Activated CD8-positive, alpha-beta memory T cell treated with anti-CD3 and anti-CD28 coated beads, Interleukin-2, amount 10 ng/mL, durations not matched to agents 7 days and 5 days (primary cell): ENCODE measurements around the gene CFAP70. TPM values are rescaled to one million over a fixed set of nuclear protein-coding genes. Genes with fewer than 3 reads are reported as not detected.
"Not testable (repeated sequence)": the region's sequence is repeated elsewhere in the genome, so short reads cannot be mapped to it uniquely, and the experiment has no call there.

Source experiments
- ATAC-seq: fragments of 150-1000 bp; cut with Tn5 transposase; one replicate; pipeline ENCODE4 v1.10.0; 2021; ENCODE audit warnings: moderate library complexity
- CTCF ChIA-PET: fragments of 350-600 bp; sonication (Branson Sonifier 250); formaldehyde crosslinking; loops from one replicate; lab custom pipeline; 2021; ENCODE audit warnings: antibody characterized with exemption; lab: Charles Lee
- DNase-seq: peaks from one replicate; pipeline ENCODE4 v3.0.0-alpha.2; 2020
- H3K27ac Mint-ChIP-seq: one replicate; pipeline ENCODE4 v1.8.0; 2021; ENCODE audit warnings: mild to moderate bottlenecking, mixed read lengths
- H3K27me3 Mint-ChIP-seq: one replicate; pipeline ENCODE4 v1.8.0; 2021; ENCODE audit warnings: mixed read lengths
- H3K36me3 Mint-ChIP-seq: one replicate; pipeline ENCODE4 v1.8.0; 2021; ENCODE audit warnings: mild to moderate bottlenecking, mixed read lengths
- H3K4me1 Mint-ChIP-seq: one replicate; pipeline ENCODE4 v1.8.0; 2021; ENCODE audit warnings: mixed read lengths
- H3K4me3 Mint-ChIP-seq: one replicate; pipeline ENCODE4 v1.8.0; 2021; ENCODE audit warnings: mild to moderate bottlenecking, moderate library complexity, mixed read lengths
- H3K9me3 Mint-ChIP-seq: one replicate; pipeline ENCODE4 v1.8.0; 2022; ENCODE audit warnings: low read depth, mixed read lengths
- total RNA-seq, 2 experiments: library from RNA; stranded (reverse); gene quantifications; one replicate each; pipeline ENCODE4 v1.2.3, GENCODE V29; 2021

The CFAP70 gene
- total RNA-seq, 2 experiments from 2014 or later, result 0.38 to 0.80 TPM

DNA sequence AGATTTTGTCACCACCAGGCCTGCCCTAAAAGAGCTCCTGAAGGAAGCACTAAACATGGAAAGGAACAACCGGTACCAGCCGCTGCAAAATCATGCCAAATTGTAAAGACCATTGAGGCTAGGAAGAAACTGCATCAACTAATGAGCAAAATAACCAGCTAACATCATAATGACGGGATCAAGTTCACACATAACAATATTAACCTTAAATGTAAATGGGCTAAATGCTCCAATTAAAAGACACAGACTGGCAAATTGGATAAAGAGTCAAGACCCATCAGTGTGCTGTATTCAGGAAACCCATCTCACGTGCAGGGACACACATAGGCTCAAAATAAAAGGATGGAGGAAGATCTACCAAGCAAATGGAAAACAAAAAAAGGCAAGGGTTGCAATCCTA lies 33.4 kb downstream of the CFAP70 start:
- CTCF ChIA-PET, H3K9me3 Mint-ChIP-seq, H3K36me3 Mint-ChIP-seq, DNase-seq, H3K27me3 Mint-ChIP-seq, H3K4me1 Mint-ChIP-seq, ATAC-seq, H3K27ac Mint-ChIP-seq, H3K4me3 Mint-ChIP-seq: not testable (repeated sequence)

DNA sequence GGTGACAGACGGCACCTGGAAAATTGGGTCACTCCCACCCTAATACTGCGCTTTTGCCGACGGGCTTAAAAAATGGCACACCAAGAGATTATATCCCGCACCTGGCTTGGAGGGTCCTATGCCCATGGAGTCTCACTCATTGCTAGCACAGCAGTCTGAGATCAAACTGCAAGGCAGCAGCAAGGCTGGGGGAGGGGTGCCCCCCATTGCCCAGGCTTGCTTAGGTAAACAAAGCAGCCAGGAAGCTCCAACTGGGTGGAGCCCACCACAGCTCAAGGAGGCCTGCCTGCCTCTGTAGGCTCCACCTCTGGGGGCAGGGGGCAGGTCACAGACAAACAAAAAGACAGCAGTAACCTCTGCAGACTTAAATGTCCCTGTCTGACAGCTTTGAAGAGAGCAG lies 35.1 kb downstream of the CFAP70 start:
- ATAC-seq, H3K36me3 Mint-ChIP-seq, CTCF ChIA-PET, DNase-seq, H3K27me3 Mint-ChIP-seq, H3K27ac Mint-ChIP-seq, H3K4me3 Mint-ChIP-seq, H3K9me3 Mint-ChIP-seq, H3K4me1 Mint-ChIP-seq: not testable (repeated sequence)

DNA sequence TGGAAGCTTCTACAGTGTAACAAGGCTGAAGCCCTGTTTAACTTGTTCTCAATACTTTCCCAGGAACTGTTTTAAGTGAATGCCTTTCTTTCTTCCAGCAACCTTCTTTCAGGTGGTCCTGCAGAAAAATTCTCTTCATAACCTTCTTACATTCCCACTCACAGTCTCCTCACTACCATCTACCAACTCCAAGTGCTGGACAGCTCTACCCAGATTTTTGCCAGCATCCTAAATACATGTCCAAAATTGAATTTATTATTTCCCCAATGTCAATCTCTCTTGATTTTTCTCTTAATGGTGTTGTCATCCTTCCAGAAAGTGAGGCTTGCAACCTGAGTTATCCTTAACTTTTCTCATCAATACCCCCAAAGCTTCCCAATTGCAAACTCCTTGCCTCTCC lies 48.2 kb downstream of the CFAP70 start:
- Mint-ChIP-seq H3K27me3 (peaks cover 5% of the 10 kb centered on the region), H3K27ac (no peak overlapping the region), H3K4me3 (no peak overlapping the region), H3K36me3 (peaks cover 9% of the 10 kb centered on the region), H3K9me3 (peaks cover 12% of the 10 kb centered on the region), H3K4me1 (no peaks in the 10 kb centered on the region)
- DNase-seq (no peak), ATAC-seq (no peak)
- CTCF ChIA-PET, result no interaction called here

DNA sequence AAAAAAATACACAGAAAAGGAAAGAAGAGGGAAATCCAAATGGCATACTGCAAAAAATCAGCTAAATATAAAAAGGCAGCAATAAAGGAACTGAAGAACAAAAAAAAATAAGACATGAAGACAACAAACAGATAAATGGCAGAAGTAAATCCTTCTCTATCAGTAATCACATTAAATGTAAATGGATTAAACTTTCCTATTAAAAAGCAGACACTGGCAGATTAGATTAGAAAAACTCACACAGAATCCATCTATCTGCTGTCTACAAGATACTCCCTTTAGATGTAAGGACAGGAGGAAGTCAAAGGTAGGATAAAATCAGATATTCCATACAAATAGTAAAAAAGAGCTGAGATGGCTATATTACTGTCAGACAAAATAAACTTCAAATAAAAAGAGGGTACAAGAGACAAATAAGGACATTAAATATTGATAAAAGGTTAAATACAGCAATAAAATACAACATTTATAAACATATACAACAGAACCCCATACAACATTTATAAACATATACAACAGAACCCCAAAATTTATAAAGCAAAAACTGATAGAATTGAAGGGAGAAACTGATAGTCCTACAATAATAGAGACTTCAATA lies 51.4 kb downstream of the CFAP70 start:
- CTCF ChIA-PET, result no interaction called here
- Mint-ChIP-seq H3K4me3 (no peak overlapping the region), H3K36me3 (peaks cover 9% of the 10 kb centered on the region), H3K4me1 (no peaks in the 10 kb centered on the region), H3K27me3 (peaks cover 5% of the 10 kb centered on the region), H3K9me3 (peaks cover 14% of the 10 kb centered on the region), H3K27ac (no peak overlapping the region)
- ATAC-seq, result no peak
- no peak for DNase-seq

DNA sequence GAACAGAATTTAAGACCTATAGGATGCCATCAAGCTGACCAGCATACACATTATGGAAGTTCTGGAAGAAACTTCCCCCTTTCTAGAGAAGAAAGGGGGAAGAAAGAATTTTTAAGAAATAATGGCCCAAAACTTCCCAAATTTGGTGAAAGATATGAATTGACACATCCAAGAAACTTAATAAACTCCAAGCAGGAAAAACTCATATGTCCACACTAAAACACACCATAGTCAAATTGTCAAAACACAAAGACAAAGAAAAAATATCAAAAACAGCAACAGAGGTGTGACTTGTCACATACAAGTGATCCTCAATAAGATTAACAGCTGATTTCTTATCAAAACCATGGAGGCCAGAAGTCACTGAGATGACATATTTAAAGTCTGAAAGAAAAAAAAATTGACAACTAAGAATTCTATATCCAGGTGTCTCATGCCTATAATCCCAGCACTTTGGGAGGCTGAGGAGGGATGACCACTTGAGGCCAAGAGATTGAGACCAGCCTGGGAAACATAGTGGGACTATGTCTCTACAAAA lies 52.4 kb downstream of the CFAP70 start:
- DNase-seq (no peak), ATAC-seq (no peak)
- peaks cover 14% of the 10 kb centered on the region for H3K9me3 Mint-ChIP-seq
- H3K4me3 Mint-ChIP-seq, result no peak overlapping the region
- H3K36me3 Mint-ChIP-seq, result peaks cover 9% of the 10 kb centered on the region
- H3K27me3 Mint-ChIP-seq, result peaks cover 5% of the 10 kb centered on the region
- H3K27ac Mint-ChIP-seq, result no peak overlapping the region
- CTCF ChIA-PET, result no interaction called here
- H3K4me1 Mint-ChIP-seq, result no peaks in the 10 kb centered on the region

DNA sequence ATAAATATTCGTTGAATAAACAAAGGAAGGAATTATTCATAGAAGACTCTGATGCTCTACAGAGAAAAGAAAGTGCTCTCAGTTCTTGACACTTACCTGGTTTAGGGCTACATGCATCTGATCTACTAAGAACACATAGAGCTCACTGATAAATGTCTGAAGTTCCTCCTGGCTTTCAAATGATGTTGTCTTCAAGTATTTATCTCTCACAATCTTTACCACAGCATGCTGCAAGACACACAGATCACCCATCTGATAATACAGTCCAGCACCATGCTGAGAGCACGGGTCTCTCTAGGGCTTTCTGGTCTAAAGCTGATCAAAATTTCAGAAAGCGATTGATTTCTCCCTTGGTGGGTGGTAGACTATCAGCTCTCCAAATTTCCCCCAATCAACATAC lies 61.7 kb downstream of the CFAP70 start:
- Mint-ChIP-seq H3K36me3 (peaks cover 2% of the 10 kb centered on the region), H3K9me3 (no peaks in the 10 kb centered on the region), H3K4me1 (peaks cover 10% of the 10 kb centered on the region), H3K27me3 (peaks cover 4% of the 10 kb centered on the region), H3K4me3 (no peak overlapping the region), H3K27ac (no peak overlapping the region)
- peak; percentile 45 for ATAC-seq
- CTCF ChIA-PET, result interaction anchor here (1.0 kb wide), 1 partner anchor 14 kb away, joined by 3 read pairs; no protein-coding TSS in a partner anchor
- DNase-seq, result no peak

DNA sequence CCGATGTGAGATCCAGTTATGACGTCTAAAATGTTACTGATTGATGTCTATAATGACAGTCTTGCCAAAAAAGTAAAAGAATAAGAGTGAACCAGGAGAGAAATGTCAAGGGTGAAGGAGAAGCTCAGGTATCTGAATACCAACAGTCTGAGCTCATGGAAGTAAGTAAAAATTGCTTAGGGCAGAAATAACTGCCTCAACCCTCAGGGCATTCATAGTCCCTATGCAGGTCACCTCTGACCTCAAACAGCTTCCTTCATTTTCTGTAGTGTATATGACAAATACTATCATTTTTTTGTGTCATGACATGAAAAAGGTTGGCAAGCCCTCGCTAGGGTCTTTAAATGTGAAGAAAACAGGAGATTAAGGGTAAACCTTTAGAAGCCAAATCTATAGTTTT lies 65.2 kb downstream of the CFAP70 start:
- CTCF ChIA-PET, result no interaction called here
- H3K4me3 Mint-ChIP-seq, result no peak overlapping the region
- peaks cover 6% of the 10 kb centered on the region for H3K9me3 Mint-ChIP-seq
- H3K4me1 Mint-ChIP-seq, result peaks cover 10% of the 10 kb centered on the region
- peaks cover 4% of the 10 kb centered on the region for H3K27me3 Mint-ChIP-seq
- no peak overlapping the region for H3K27ac Mint-ChIP-seq
- peaks cover 3% of the 10 kb centered on the region for H3K36me3 Mint-ChIP-seq
- no peak for DNase-seq
- ATAC-seq, result no peak

DNA sequence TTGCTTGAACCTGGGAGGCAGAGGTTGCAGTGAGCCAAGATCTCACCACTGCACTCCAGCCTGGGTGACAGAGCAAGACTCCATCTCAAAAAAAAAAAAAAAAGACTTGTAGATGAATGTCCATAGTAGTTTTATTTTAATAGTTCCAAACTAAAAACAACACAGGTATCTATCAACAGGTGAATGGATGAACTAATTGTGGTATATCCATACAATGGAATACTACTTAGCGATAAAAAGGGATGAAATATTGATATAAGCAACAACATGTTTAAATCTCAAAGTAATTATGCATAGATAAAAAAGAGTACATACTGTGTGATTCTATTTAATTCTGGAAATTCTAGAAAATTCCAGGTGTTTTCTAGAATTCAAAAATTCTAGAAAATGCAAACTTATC lies 68.7 kb downstream of the CFAP70 start:
- no peak for ATAC-seq
- Mint-ChIP-seq H3K9me3 (peaks cover 6% of the 10 kb centered on the region), H3K36me3 (peaks cover 3% of the 10 kb centered on the region)

DNA sequence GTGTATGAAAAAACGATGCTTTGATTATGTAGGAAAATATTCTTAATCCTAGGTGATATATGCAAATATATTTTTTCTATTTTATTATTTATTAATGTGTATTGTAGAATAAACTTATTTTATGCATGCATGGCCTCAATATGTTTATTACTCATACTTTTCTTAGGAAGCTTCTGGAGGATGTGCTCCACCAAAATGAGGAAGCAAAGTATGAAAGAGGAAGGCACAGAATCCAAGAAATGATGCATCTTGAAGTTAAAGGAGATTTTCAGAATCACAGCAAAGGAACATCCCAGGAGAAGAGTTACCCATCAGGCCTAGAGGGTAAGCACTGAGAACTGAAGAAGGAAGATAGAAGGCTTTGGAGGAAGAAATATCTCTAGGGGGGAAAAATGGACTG lies 71.2 kb downstream of the CFAP70 start:
- Mint-ChIP-seq H3K27ac (no peak overlapping the region), H3K27me3 (no peaks in the 10 kb centered on the region), H3K4me3 (no peak overlapping the region), H3K9me3 (peaks cover 6% of the 10 kb centered on the region), H3K4me1 (no peaks in the 10 kb centered on the region), H3K36me3 (peaks cover 1% of the 10 kb centered on the region)
- CTCF ChIA-PET, result no interaction called here
- ATAC-seq (no peak), DNase-seq (no peak)

More for the DNA sequence above, 68.7 kb downstream of the CFAP70 start:
- Mint-ChIP-seq H3K4me1 (no peaks in the 10 kb centered on the region), H3K27me3 (no peaks in the 10 kb centered on the region), H3K4me3 (no peak overlapping the region), H3K27ac (no peak overlapping the region)
- CTCF ChIA-PET, result no interaction called here
- no peak for DNase-seq

DNA sequence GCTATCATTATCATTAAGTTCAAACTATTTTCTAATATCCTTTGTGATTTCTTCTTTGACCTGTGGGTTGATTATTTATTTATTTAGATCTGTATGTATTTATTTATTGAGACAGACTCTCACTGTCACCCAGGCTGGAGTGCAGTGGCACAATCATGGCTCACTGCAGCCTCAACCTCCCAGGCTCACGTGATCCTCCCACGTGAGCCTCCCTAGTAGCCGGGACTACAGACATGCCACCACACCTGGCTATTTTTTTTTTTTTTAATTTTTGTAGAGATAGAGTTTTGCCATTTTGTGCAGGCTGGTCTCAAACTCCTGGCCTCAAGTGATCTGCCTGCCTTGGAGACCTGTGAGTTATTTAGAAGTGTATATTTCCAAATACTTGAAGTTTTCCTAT lies 77.6 kb downstream of the CFAP70 start:
- Mint-ChIP-seq H3K27ac (no peak overlapping the region), H3K36me3 (no peaks in the 10 kb centered on the region), H3K27me3 (peaks cover 11% of the 10 kb centered on the region), H3K4me1 (no peaks in the 10 kb centered on the region), H3K9me3 (no peaks in the 10 kb centered on the region), H3K4me3 (no peak overlapping the region)
- ATAC-seq, result no peak
- DNase-seq, result no peak
- CTCF ChIA-PET, result no interaction called here

DNA sequence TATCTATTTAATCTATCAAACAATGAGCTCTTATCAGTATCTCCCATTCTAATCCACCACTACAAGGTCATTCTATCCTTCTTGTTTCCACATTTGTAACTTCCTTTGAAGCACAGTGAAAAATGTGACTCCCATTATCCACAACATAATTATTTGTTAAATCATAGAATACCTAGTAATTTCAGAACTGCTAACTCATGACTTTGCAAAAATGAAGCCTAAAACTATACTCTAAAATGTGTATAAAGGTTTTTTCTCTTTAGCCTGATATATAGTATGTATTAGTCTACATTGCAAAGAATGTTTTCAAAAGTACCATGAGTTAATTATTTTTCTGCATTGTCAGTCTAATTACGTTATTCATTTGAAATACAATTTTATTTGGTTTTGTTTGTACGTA lies 94.2 kb downstream of the CFAP70 start:
- peaks cover 3% of the 10 kb centered on the region for H3K4me1 Mint-ChIP-seq
- H3K36me3 Mint-ChIP-seq, result no peaks in the 10 kb centered on the region
- peaks cover 6% of the 10 kb centered on the region for H3K27me3 Mint-ChIP-seq
- H3K4me3 Mint-ChIP-seq, result no peak overlapping the region
- no peak overlapping the region for H3K27ac Mint-ChIP-seq
- ATAC-seq (no peak), DNase-seq (no peak)
- CTCF ChIA-PET, result interaction anchor here (0.6 to 2.8 kb wide), 11 partner anchors 8 to 380 kb away, joined by 3 to 21 read pairs (median 5); partner anchors contain the start of genes MRPS16 and MYOZ1
- no peaks in the 10 kb centered on the region for H3K9me3 Mint-ChIP-seq

DNA sequence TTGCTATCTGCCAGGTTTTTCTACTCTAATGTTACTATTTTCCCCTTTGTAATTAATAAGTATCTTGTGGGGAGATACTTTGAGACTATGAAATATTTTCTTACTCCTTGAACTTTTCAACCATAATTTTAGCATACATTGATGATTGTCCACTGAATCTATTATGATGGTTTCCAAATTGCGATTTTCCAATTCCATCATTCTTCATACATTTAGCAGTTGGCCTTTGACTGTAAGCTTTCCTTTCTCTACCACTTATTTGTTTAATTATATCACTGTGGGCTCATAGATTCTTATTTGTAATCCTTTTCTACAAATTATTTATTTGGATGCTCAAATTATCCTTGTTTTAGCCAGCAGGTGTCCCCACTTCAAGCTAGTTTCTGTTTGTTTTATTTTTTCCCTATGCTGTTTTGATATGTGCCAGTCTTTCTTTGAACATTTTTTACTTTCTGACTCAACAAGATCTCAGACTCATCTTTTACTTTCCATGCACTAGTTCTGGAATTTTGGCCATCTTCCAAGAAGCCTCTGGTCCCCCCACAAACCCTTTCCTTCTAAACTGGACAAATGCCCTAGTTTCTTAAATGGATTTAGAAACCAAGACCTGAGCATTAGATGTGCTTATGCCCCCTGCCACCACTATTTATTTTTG lies 94.8 kb downstream of the CFAP70 start:
- H3K9me3 Mint-ChIP-seq, result peaks cover 5% of the 10 kb centered on the region
- DNase-seq (no peak), ATAC-seq (peak; percentile 30)
- CTCF ChIA-PET, result interaction anchor here (0.6 to 2.8 kb wide), 14 partner anchors 9 to 384 kb away, joined by 3 to 21 read pairs (median 4); partner anchors contain the start of genes MRPS16 and MYOZ1
- H3K36me3 Mint-ChIP-seq, result peaks cover 1% of the 10 kb centered on the region
- H3K4me3 Mint-ChIP-seq, result no peak overlapping the region
- peaks cover 3% of the 10 kb centered on the region for H3K4me1 Mint-ChIP-seq
- H3K27me3 Mint-ChIP-seq, result peaks cover 6% of the 10 kb centered on the region
- H3K27ac Mint-ChIP-seq, result no peak overlapping the region

DNA sequence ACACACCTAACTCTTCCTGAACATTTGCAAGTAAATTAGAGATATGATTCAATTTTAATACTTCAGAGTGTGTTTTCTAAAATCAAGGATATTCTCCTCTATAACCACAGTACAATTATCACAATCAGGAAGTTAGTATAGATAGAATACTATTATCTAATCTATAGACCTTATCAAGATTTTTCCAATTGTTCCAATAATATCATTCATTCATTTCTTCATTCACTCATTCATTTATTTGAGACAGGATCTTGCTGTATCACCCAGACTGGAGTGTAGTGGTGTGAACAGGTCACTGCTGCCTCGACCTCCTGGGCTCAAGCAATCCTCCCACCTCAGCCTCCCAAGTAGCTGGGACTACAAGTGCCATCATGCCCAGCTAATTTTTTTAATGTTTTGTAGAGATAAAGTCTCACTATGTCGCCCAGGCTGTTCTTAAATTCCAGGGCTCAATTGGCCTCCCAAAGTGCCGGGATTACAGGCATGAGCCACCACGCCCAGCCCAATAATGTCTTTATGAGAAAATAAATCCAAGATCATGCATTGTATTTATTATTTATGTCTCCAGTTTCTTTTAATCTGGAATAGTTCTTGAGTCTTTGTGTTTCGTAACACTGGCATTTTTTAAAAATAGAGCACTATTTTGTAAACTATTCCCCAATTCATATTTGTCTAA lies 95.6 kb downstream of the CFAP70 start:
- CTCF ChIA-PET, result interaction anchor here (0.7 to 2.8 kb wide), 11 partner anchors 10 to 385 kb away, joined by 3 to 21 read pairs (median 4); partner anchors contain the start of gene MRPS16
- DNase-seq (no peak), ATAC-seq (no peak)
- Mint-ChIP-seq H3K9me3 (peaks cover 6% of the 10 kb centered on the region), H3K36me3 (peaks cover 3% of the 10 kb centered on the region), H3K27me3 (peaks cover 6% of the 10 kb centered on the region), H3K27ac (no peak overlapping the region), H3K4me1 (peaks cover 3% of the 10 kb centered on the region), H3K4me3 (no peak overlapping the region)
